Measurements from ENCODE around the gene TMEM120A. TPM values are rescaled to one million over a fixed set of nuclear protein-coding genes. Genes with fewer than 3 reads are reported as not detected.

Gene TMEM120A
- total RNA-seq, 1 donor from 2014 or later = 17.4 TPM

GRCh38 chr7:75953431-75953830, 41.0 kb downstream of the TMEM120A start:
- no peaks in the 10 kb centered on the region for H3K36me3 ChIP-seq (ENCODE audit: control insufficient read depth, insufficient read depth, low read length)
- no peak for TF ChIP-seq CTCF (IDR thresholded peaks at IDR 0.05; ENCODE audit: insufficient read depth, low read length, poor library complexity, severe bottlenecking)
- no peak overlapping the region for H3K4me3 ChIP-seq (ENCODE audit: low read depth, low read length)

DNA sequence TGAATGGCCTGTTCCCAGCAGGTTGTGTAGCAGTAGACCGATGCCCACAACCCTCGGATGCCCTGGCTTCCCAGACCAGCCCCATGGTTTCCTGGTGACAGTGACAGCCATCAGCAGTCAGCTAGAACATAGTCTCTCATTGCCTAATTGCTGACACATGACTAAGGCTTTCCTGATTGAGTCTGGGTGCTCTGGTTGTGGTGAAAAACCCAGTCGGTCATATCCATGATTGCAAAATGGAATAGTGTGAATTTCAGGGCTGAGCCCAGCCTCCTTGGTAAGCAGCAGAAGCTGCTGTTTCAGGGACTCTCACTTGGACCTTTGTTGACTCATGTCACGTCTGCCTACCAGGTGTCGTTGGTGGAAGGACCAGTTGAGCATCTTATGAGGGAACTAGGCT, 42.9 kb downstream of the TMEM120A start:
- TF ChIP-seq CTCF (IDR thresholded peaks at IDR 0.05; ENCODE audit: insufficient read depth, low read length, poor library complexity, severe bottlenecking) = no peak
- peak; percentile 68 for DNase-seq (ENCODE audit: low read depth)
- Histone ChIP-seq H3K27me3 (ENCODE audit: control insufficient read depth, insufficient read depth, low read length) (no peaks in the 10 kb centered on the region), H3K36me3 (ENCODE audit: control insufficient read depth, insufficient read depth, low read length) (no peaks in the 10 kb centered on the region), H3K4me3 (ENCODE audit: low read depth, low read length) (no peak overlapping the region)

More at GRCh38 chr7:75953431-75953830, 41.0 kb downstream of the TMEM120A start:
- DNase-seq (ENCODE audit: low read depth) = no peak
- no peaks in the 10 kb centered on the region for H3K27me3 ChIP-seq (ENCODE audit: control insufficient read depth, insufficient read depth, low read length)

- TF ChIP-seq CTCF (IDR thresholded peaks at IDR 0.05; ENCODE audit: insufficient read depth, low read length, poor library complexity, severe bottlenecking) = no peak
- no peak overlapping the region for H3K4me3 ChIP-seq (ENCODE audit: low read depth, low read length)
- H3K27me3 ChIP-seq (ENCODE audit: control insufficient read depth, insufficient read depth, low read length) = no peaks in the 10 kb centered on the region
- DNase-seq (ENCODE audit: low read depth) = no peak
- H3K36me3 ChIP-seq (ENCODE audit: control insufficient read depth, insufficient read depth, low read length) = no peaks in the 10 kb centered on the region
Measured at GRCh38 chr7:75950111-75950681, 44.2 kb downstream of the TMEM120A start.

GRCh38 chr7:75948179-75948578, 46.2 kb downstream of the TMEM120A start:
- no peak for DNase-seq (ENCODE audit: low read depth)
- Histone ChIP-seq H3K36me3 (ENCODE audit: control insufficient read depth, insufficient read depth, low read length) (no peaks in the 10 kb centered on the region), H3K27me3 (ENCODE audit: control insufficient read depth, insufficient read depth, low read length) (no peaks in the 10 kb centered on the region), H3K4me3 (ENCODE audit: low read depth, low read length) (no peak overlapping the region)
- no peak for TF ChIP-seq CTCF (IDR thresholded peaks at IDR 0.05; ENCODE audit: insufficient read depth, low read length, poor library complexity, severe bottlenecking)

DNA sequence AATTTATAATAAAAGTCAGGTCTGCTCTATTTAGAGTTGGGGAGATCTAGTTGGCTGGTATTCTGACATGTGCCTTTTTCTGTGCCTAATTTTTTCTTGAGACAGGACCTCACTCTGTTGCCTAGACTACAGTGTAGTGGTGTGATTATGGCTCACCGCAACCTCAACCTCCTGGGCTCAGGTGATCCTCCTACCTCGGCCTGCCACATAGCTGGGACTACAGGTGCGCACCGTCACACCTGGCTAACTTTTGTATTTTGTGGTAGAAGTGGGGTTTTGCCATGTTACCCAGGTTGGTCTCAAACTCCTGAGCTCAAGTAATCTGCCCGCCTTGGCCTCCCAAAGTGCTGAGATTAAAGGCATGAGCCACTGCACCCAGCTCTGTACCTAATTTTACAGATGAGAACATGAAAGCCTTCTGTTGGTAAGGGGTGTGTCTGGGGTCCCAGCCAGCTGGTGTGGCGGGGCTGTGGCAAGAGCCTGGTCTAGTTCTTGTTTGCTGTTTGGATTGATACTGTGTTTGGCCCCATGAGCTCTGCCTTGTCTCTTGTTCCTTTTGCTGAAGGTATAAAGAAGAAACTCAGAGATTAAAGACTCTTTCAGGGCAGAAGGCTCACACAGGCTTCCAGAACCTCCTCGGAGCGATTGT, 48.1 kb downstream of the TMEM120A start:
- no peak for TF ChIP-seq CTCF (IDR thresholded peaks at IDR 0.05; ENCODE audit: insufficient read depth, low read length, poor library complexity, severe bottlenecking)
- DNase-seq (ENCODE audit: low read depth) = no peak
- no peak overlapping the region for H3K4me3 ChIP-seq (ENCODE audit: low read depth, low read length)
- no peaks in the 10 kb centered on the region for H3K27me3 ChIP-seq (ENCODE audit: control insufficient read depth, insufficient read depth, low read length)
- H3K36me3 ChIP-seq (ENCODE audit: control insufficient read depth, insufficient read depth, low read length) = no peaks in the 10 kb centered on the region

Data from kidney epithelial cell (primary cell).